GM12801 (cell line): ENCODE measurements around the gene FCHO1.

Experiments used
- TF ChIP-seq, protein P1 (sequence below): IDR thresholded peaks from one replicate; pipeline ENCODE4 v1.5.1; 2011; ENCODE audit warnings: control low read depth; ENCODE audit not compliant: insufficient read length; ENCODE audit errors: extremely low read depth

Gene FCHO1

GRCh38 chr19:17737690-17738153 lies 13.6 kb upstream of the FCHO1 start:
- TF ChIP-seq, protein P1, sequence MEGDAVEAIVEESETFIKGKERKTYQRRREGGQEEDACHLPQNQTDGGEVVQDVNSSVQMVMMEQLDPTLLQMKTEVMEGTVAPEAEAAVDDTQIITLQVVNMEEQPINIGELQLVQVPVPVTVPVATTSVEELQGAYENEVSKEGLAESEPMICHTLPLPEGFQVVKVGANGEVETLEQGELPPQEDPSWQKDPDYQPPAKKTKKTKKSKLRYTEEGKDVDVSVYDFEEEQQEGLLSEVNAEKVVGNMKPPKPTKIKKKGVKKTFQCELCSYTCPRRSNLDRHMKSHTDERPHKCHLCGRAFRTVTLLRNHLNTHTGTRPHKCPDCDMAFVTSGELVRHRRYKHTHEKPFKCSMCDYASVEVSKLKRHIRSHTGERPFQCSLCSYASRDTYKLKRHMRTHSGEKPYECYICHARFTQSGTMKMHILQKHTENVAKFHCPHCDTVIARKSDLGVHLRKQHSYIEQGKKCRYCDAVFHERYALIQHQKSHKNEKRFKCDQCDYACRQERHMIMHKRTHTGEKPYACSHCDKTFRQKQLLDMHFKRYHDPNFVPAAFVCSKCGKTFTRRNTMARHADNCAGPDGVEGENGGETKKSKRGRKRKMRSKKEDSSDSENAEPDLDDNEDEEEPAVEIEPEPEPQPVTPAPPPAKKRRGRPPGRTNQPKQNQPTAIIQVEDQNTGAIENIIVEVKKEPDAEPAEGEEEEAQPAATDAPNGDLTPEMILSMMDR = no peak

GRCh38 chr19:17739121-17739875 lies 12.0 kb upstream of the FCHO1 start:
- TF ChIP-seq, protein P1 = no peak

DNA sequence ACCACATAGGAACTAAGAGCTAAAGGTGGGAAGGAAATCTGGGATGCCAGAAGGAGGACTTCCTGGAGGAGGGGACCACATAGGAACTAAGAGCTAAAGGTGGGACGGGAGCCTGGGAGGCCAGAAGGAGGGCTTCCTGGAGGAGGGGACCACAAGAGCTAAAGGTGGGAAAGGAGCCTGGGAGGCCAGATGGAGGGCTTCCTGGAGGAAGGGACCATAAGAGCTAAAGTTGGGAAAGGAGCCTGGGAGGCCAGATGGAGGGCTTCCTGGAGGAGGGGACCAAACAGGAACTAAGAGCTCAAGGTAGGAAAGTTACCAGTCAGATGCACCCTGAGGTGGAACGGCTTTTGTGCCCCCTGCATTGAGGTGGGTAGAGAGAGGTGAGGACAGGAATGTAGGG lies 9.8 kb upstream of the FCHO1 start:
- TF ChIP-seq, protein P1 = no peak

DNA sequence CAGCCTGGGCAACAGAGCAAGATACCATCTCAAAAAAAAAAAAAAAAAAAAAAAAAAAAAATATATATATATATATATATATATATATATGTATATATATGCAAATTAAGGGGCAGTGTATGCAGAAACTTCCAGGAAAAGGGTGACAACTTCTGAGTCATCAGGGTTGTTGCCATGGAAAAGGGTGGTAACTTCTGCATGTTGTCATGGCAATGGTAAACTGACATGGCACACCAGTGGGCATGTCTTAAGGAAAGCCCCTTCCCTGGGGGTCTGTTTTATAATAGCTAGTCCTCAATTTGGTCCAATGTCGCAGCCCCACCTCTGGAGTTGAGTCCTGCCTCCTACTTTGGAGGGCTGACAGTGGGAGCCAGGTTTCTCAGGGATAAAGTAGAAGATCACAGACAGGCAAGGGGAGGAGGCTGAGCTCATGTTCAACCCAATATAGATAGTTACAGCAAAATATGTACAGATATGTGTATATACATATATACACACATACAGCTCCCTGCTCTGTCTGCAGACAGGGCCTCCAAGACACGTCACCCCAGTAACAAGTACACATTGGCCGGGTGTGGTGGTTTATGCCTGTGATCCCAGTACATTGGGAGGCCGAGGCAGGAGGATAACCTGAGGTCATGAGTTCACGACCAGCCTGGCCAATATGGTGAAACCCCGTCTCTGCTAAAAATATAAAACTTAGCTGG lies 7.2 kb upstream of the FCHO1 start:
- TF ChIP-seq, protein P1 = no peak

- TF ChIP-seq, protein P1 = no peak
Observed at GRCh38 chr19:17747205-17748098, 3.8 kb upstream of the FCHO1 start.

DNA sequence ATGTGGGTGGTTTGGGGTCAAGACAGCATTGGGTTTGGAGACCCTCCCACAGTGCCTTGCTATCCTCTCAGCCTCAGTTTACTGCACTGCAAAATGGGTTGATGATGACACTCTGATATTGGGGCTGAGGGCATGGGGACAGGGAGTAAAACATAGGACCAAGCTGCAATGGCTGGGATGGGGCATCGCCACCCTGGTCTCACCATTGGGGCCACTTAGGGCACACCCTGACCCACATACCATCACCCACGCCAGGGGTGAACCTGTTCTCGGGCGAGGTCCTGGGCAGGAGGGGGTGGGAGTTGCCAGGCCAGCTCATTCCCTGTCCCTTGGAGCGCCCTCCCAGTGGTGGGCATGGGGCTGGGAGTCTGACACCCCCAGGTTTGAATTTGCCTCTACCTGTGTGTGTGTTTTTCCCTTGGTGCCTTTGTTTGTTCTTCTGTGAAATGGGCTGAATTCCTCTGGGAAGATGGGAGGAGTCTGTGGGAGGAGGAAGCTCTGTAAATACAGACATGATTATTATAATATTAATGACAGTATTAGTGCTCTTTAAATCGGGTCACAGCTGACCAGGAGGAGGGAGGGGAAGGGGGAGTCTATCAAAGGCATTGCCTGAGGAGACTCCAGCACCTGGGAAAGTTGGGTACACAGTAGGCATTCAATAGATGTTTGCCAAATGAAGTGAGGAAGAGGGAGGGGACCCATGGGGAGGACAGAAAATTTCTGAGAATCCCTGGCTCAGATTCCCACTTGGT lies 2.2 kb upstream of the FCHO1 start:
- TF ChIP-seq, protein P1 = no peak
